SU-DHL-6 (cell line): Measurements from ENCODE around the gene RPS17.

Source experiments
- H2AFZ ChIP-seq: fragments of 200-600 bp; sonication (generic); 2 replicates; pipeline ENCODE4 v1.6.1; 2014; ENCODE audit warnings: low read depth, mild to moderate bottlenecking, moderate library complexity, mixed read lengths, antibody characterized with exemption, low read length; ENCODE audit not compliant: severe bottlenecking
- H3F3A ChIP-seq: fragments of 200-600 bp; shearing (Covaris generic); 2 replicates; pipeline ENCODE4 v1.6.0; 2016; ENCODE audit warnings: antibody characterized with exemption, mild to moderate bottlenecking; ENCODE audit not compliant: insufficient read depth
- H3K27ac ChIP-seq: fragments of 200-600 bp; sonication (generic); 2 replicates; pipeline ENCODE4 v1.5.1; 2016; ENCODE audit warnings: low read depth, mild to moderate bottlenecking, low read length, moderate library complexity, mixed read lengths
- H3K27me3 ChIP-seq: fragments of 200-600 bp; sonication (generic), shearing (Covaris generic); 2 replicates; pipeline ENCODE4 v1.6.0; 2014; ENCODE audit warnings: mild to moderate bottlenecking, low read length
- H3K36me3 ChIP-seq: fragments of 200-600 bp; sonication (generic); 2 replicates; pipeline ENCODE4 v1.6.1; 2014; ENCODE audit warnings: mild to moderate bottlenecking, low read length, mixed read lengths
- H3K4me2 ChIP-seq: fragments of 300-600, 200-600 bp; shearing (Covaris generic), sonication (generic); 2 replicates; pipeline ENCODE4 v1.6.0; 2014; ENCODE audit warnings: low read length, low read depth, mild to moderate bottlenecking; ENCODE audit not compliant: poor library complexity, severe bottlenecking
- H3K4me3 ChIP-seq: fragments of 200-600 bp; sonication (generic); 2 replicates; pipeline ENCODE4 v1.5.1; 2014; ENCODE audit warnings: antibody characterized with exemption, low read length, mild to moderate bottlenecking, mixed read lengths; ENCODE audit not compliant: insufficient read depth, poor library complexity, severe bottlenecking
- H3K79me2 ChIP-seq: fragments of 200-600 bp; sonication (generic); 2 replicates; pipeline ENCODE4 v1.6.1; 2014; ENCODE audit warnings: mild to moderate bottlenecking, low read length, moderate library complexity; ENCODE audit not compliant: insufficient read depth
- H3K9ac ChIP-seq: fragments of 200-600 bp; sonication (generic); 2 replicates; pipeline ENCODE4 v1.7.0; 2014; ENCODE audit warnings: mild to moderate bottlenecking, low read length
- H3K9me2 ChIP-seq: fragments of 200-600 bp; sonication (generic); replicated peaks from 2 replicates; pipeline ENCODE4 v1.6.1; 2014; ENCODE audit warnings: low read length; ENCODE audit not compliant: insufficient read depth
- H3K9me3 ChIP-seq: fragments of 200-600 bp; sonication (generic); 2 replicates; pipeline ENCODE4 v1.6.1; 2014; ENCODE audit warnings: low read length, mixed read lengths; ENCODE audit not compliant: insufficient read depth
- H4K20me1 ChIP-seq: fragments of 200-600 bp; sonication (generic); 2 replicates; pipeline ENCODE4 v1.6.1; 2014; ENCODE audit warnings: low read depth, mild to moderate bottlenecking, antibody characterized with exemption, low read length, moderate library complexity, mixed read lengths
- EZH2phosphoT487 ChIP-seq: fragments of 200-600 bp; sonication (generic), shearing (Covaris generic); conservative IDR thresholded peaks from 2 replicates; pipeline ENCODE4 v1.6.1; 2018; ENCODE audit warnings: mild to moderate bottlenecking, antibody characterized with exemption, low read length, moderate library complexity, mixed read lengths
- TF ChIP-seq, protein P1 (sequence below): fragments of 200-600 bp; sonication (generic); IDR thresholded peaks from one replicate; pipeline ENCODE4 v1.5.1; 2017; ENCODE audit warnings: antibody characterized with exemption, mild to moderate bottlenecking, low read length, moderate library complexity; ENCODE audit not compliant: insufficient read depth, poor library complexity, severe bottlenecking

Gene RPS17

DNA sequence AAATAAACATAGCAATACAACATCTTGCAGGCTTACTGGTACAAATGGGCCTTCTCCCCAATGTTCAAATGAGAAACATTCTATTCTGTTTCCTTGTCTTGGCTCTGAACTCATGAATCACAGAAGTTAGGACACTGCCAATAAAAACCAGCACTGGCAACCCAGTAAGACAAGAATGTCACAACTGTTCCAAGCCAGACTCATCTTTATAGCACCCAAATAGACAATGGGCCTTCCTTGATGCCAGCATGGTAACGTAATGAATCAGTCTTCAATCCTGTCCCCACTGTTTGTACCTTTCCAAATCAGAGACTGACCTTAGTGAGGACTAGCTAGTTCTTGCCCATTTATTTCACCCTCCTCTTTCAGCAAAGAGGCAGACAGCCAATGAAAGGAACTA lies 14.1 kb upstream of the RPS17 start:
- H3K9me2 ChIP-seq = no peaks in the 10 kb centered on the region
- no peak overlapping the region for H2AFZ ChIP-seq
- no peak overlapping the region for H3K4me3 ChIP-seq
- H3K27ac ChIP-seq = no peak overlapping the region
- H4K20me1 ChIP-seq = no peaks in the 10 kb centered on the region
- TF ChIP-seq, protein P1, sequence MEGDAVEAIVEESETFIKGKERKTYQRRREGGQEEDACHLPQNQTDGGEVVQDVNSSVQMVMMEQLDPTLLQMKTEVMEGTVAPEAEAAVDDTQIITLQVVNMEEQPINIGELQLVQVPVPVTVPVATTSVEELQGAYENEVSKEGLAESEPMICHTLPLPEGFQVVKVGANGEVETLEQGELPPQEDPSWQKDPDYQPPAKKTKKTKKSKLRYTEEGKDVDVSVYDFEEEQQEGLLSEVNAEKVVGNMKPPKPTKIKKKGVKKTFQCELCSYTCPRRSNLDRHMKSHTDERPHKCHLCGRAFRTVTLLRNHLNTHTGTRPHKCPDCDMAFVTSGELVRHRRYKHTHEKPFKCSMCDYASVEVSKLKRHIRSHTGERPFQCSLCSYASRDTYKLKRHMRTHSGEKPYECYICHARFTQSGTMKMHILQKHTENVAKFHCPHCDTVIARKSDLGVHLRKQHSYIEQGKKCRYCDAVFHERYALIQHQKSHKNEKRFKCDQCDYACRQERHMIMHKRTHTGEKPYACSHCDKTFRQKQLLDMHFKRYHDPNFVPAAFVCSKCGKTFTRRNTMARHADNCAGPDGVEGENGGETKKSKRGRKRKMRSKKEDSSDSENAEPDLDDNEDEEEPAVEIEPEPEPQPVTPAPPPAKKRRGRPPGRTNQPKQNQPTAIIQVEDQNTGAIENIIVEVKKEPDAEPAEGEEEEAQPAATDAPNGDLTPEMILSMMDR = no peak
- TF ChIP-seq EZH2phosphoT487 = no peak
- H3K9me3 ChIP-seq = no peaks in the 10 kb centered on the region
- no peaks in the 10 kb centered on the region for H3K36me3 ChIP-seq
- H3K79me2 ChIP-seq = no peaks in the 10 kb centered on the region
- H3K27me3 ChIP-seq = no peaks in the 10 kb centered on the region
- no peak overlapping the region for H3K4me2 ChIP-seq
- H3K9ac ChIP-seq = no peak overlapping the region
- no peaks in the 10 kb centered on the region for H3F3A ChIP-seq

- no peak overlapping the region for H3K4me2 ChIP-seq
- H3K27me3 ChIP-seq = no peaks in the 10 kb centered on the region
- no peaks in the 10 kb centered on the region for H3F3A ChIP-seq
- H3K4me3 ChIP-seq = no peak overlapping the region
- no peak for TF ChIP-seq EZH2phosphoT487
- TF ChIP-seq, protein P1 = no peak
- H3K9ac ChIP-seq = no peak overlapping the region
- H2AFZ ChIP-seq = no peak overlapping the region
- no peak overlapping the region for H3K27ac ChIP-seq
- no peaks in the 10 kb centered on the region for H3K79me2 ChIP-seq
- H3K36me3 ChIP-seq = no peaks in the 10 kb centered on the region
- H3K9me2 ChIP-seq = no peaks in the 10 kb centered on the region
- no peaks in the 10 kb centered on the region for H3K9me3 ChIP-seq
- no peaks in the 10 kb centered on the region for H4K20me1 ChIP-seq
These were observed 13.6 kb upstream of the RPS17 start for GRCh38 chr15:82553846-82554245.

DNA sequence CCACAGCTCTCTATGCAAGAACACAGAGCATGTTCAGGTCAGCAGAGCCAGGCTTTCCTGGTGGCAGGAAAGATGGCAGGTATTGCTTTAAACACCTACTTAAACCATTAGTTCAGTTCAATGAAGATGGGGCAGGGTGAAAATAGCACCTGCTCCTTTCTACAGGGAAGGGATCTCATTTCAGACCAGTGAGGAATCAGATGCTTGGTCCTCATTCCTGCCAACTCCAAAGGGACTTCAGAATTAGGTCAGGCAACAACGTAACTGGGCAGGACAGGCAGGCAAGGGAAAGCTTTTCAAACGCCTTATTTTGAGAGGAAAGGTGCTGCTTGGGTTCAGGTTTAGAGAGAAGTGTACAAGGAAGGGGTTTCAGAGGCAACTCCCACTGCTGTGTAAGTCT lies 12.6 kb upstream of the RPS17 start:
- TF ChIP-seq, protein P1 = no peak
- no peak for TF ChIP-seq EZH2phosphoT487
- H4K20me1 ChIP-seq = no peaks in the 10 kb centered on the region
- H3K36me3 ChIP-seq = no peaks in the 10 kb centered on the region
- no peak overlapping the region for H3K27ac ChIP-seq
- H3K79me2 ChIP-seq = no peaks in the 10 kb centered on the region
- no peaks in the 10 kb centered on the region for H3F3A ChIP-seq
- no peak overlapping the region for H3K9ac ChIP-seq
- no peaks in the 10 kb centered on the region for H3K9me2 ChIP-seq
- no peak overlapping the region for H3K4me2 ChIP-seq
- no peak overlapping the region for H3K4me3 ChIP-seq
- no peak overlapping the region for H2AFZ ChIP-seq
- no peaks in the 10 kb centered on the region for H3K27me3 ChIP-seq
- no peaks in the 10 kb centered on the region for H3K9me3 ChIP-seq
